ENCODE measurements around the gene AEBP2.
"Not testable (repeated sequence)": the region's sequence is repeated elsewhere in the genome, so short reads cannot be mapped to it uniquely, and the experiment has no call there.

The AEBP2 gene

GRCh38 chr12:19458733-19459132 is 19.4 kb downstream of the AEBP2 start:
- no peak for DNase-seq

- peak; percentile 63 for DNase-seq
These were observed 22.7 kb downstream of the AEBP2 start for GRCh38 chr12:19461999-19462398.

DNA sequence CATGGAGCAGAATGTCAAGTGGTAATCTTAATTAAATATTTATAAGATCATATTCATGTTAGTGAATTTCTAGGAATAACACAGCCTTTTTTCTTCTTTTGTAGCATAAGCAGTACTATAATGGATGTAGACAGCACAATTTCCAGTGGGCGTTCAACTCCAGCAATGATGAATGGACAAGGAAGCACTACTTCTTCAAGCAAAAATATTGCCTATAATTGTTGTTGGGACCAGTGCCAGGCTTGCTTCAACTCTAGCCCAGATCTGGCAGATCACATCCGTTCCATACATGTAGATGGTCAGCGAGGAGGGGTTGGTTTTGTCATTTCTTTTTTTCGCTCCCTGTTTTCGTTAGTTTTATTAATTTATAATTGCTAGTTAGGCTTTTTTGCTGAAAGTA is 23.1 kb downstream of the AEBP2 start:
- DNase-seq, result no peak

DNA sequence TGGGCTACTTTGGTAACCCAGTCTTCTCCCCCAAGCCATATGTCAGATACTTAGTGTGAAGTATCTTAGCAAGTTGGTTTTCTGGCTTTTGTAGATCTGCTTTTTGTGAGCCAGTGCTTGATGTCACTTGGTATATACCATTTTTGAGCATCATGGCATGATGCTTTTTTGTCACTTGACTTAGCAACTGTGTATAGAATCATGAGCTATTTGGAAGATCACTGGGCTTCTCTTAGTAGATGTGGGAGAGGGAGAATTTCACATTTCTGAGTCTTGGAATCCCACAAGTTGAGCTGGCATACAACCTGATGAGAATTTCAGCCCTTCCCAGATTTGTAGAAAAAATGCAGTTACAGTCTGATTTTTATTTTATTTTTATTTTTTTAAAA is 24.9 kb downstream of the AEBP2 start:
- no peak for DNase-seq

- DNase-seq, result no peak
These were observed 26.4 kb downstream of the AEBP2 start for GRCh38 chr12:19465711-19466110.

- DNase-seq, result no peak
These were observed 34.9 kb downstream of the AEBP2 start for GRCh38 chr12:19474147-19474546.

- DNase-seq, result not testable (repeated sequence)
These were observed 36.7 kb downstream of the AEBP2 start for GRCh38 chr12:19475884-19476505.

GRCh38 chr12:19477071-19477470 is 37.8 kb downstream of the AEBP2 start:
- DNase-seq, result no peak

DNA sequence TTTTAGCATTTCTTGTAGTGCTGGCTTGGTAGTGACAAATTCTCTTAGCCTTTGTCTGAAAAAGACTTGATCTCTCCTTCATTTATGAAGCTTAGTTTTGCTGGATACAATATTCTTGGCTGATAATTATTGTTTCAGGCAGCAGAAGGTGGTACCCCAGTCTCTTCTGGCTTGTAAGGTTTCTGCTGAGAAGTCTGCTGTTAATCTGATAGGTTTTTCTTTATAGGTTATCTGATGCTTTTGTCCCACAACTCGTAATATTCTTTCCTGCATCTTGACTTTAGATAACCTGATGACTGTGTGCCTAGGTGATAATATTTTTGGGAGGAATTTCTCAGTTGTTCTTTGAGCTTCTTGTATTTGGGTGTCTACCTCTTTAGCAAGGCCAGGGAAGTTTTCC is 41.2 kb downstream of the AEBP2 start:
- no peak for DNase-seq

- DNase-seq, result no peak
These were observed 42.7 kb downstream of the AEBP2 start for GRCh38 chr12:19482036-19482435.

DNA sequence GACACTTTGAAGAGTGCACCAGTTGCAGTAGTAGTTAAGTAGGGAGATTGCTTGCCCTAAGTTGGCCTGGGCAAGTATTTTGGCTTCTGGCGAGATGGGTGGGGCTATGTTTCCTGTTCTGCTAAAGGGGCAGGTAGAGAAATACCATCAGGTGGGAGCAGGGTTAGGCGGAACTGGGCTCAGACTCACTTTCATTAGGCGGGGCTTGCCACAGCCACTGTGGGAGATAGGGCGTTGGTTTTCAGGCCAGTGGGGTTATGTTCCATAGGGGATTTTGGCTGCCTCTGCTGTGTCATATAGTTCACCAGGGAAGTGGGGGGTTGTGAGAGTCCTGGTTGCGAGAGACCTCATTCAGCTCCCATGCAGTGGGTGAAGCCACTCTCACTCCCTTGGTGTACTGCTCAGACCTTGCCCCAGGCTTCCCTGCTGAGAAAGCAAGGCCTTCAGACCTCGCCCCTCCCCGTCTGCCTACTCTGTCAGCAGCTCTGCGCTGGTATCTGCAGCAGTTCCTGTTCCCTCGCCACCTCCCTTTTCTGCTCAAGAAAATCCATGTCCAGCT is 43.3 kb downstream of the AEBP2 start:
- DNase-seq, result peak; percentile 69

- DNase-seq, result no peak
These were observed 44.4 kb downstream of the AEBP2 start for GRCh38 chr12:19483727-19484126.

DNA sequence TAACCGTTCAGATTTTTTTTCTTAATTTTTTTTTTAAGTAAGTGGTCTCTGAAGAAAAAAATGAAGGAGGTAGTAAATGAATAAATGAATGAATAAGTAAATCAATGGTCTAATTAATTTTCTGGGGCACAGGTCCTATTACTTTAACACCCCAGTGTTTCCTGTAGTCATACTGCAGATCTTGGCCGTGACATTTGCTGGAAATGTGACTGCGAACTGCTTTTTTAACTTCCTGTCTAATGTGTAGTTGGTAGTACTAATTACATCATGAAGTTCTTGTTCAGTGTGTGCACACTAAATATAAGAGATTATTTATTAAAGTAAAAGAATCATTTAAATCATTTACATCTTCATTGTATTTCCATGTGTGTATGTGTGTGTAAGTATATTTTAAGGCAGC is 45.4 kb downstream of the AEBP2 start:
- DNase-seq, result no peak

GRCh38 chr12:19485240-19485639 is 45.9 kb downstream of the AEBP2 start:
- DNase-seq, result no peak

GRCh38 chr12:19489168-19489567 is 49.9 kb downstream of the AEBP2 start:
- no peak for DNase-seq

DNA sequence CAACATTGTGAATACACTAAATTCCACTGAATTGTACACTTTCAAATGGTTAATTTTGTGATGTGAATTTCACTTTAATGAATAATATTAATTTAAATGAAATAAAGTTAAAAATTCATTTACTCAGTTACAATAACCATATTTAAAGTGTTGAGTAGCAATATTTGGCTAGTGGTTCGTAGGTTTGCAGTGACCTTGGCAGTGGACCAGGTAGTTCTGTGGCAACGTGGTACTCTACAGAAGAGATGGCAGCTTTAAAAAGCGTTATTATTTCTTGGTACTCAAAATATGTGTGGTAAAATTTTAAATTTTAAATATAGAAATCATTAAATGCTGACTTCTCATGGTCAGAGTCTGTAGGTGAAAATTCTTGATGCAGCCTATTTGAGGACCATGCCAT is 51.6 kb downstream of the AEBP2 start:
- DNase-seq, result no peak

- no peak for DNase-seq
These were observed 52.6 kb downstream of the AEBP2 start for GRCh38 chr12:19491863-19492262.

- DNase-seq, result no peak
These were observed 57.1 kb downstream of the AEBP2 start for GRCh38 chr12:19496219-19496878.

DNA sequence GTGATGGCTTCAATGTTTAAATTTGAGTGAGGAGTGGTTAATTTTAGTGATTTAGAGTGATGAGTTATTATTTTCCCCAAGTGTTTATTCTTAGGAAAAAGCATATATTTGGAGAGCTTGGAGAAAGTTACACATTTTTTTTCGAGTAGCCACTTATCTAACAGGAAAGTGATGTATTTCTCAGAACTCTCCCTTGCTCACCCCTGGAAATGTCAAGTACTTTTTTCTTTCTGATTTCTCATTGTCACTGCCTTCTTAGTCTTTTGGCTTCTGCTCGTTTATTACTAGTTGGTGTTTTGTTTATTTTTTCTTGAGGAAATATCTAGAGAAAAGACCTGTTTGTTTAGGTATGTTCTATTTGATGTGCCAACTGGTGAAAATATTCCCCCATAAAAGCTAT is 58.8 kb downstream of the AEBP2 start:
- peak; percentile 34 for DNase-seq

GRCh38 chr12:19499030-19499429 is 59.7 kb downstream of the AEBP2 start:
- DNase-seq, result no peak

GRCh38 chr12:19506497-19506896 is 67.2 kb downstream of the AEBP2 start:
- no peak for DNase-seq

GRCh38 chr12:19507823-19508222 is 68.5 kb downstream of the AEBP2 start:
- DNase-seq, result peak; percentile 47

DNA sequence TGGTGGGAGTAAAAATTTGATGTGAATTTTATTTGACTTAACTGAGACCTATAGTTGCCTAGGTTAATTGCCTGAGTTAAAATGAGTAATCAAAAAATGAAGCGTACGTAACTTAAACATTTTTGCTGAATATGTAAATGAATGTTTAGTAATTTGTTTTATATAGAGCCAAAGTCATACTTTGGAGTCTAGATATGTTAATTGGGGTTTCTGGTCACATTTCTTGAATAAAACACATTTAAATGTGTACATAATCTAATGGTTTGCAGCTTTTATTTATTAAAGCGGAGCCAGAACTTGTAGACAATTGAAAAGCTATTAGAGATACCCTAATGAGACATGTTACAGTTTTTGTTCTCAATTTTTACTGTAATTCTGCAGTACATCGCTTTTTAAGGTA is 71.2 kb downstream of the AEBP2 start:
- DNase-seq, result no peak

DNA sequence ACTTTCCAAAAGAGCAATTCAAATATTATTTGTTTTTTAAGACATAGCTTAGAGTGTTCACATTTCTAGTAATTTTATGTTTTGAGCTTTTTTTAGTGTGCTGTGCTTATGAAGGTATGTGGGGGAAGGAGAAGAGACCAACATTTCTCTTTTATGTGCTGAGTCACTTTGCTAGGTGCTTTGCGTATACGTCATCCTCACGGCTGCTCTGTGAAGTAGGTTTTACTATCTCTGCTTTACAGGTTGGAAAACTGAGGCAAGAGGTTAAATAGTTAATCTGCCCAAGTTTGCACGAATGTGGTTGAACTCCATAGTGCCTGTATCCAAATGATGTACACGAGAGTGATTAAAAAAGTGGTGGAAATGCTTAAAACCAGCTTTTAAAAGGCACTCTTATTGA is 75.9 kb downstream of the AEBP2 start:
- no peak for DNase-seq

DNA sequence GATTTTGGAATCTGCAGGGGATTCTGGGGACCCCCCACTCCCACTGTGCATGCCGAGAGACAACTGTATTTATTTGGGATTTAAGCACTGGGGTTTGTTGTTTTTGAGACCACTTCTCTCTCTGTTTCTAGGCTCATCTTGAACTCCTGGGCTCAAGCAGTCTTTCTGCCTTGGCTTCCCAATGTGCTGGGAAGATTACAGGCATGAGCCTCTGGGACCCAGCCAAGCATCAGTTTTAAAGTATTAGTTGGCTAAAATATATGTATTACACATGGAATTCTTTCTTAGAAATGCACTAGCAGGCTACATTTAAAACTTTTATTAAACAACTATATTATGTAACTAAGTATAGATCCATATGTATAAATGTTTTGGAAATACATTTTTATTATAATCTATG is 78.3 kb downstream of the AEBP2 start:
- DNase-seq, result no peak

All from hematopoietic multipotent progenitor cell treated with erythropoietin and hydrocortisone succinate and interleukin-3 and kit ligand, for 6 days (in vitro differentiated cells).